ENCODE measurements around the gene ARHGAP26. TPM values are rescaled to one million over a fixed set of nuclear protein-coding genes. Genes with fewer than 3 reads are reported as not detected.

The ARHGAP26 gene
- total RNA-seq, 3 donors from 2014 or later, result 9.1 to 11.7 (median 9.7) TPM

DNA sequence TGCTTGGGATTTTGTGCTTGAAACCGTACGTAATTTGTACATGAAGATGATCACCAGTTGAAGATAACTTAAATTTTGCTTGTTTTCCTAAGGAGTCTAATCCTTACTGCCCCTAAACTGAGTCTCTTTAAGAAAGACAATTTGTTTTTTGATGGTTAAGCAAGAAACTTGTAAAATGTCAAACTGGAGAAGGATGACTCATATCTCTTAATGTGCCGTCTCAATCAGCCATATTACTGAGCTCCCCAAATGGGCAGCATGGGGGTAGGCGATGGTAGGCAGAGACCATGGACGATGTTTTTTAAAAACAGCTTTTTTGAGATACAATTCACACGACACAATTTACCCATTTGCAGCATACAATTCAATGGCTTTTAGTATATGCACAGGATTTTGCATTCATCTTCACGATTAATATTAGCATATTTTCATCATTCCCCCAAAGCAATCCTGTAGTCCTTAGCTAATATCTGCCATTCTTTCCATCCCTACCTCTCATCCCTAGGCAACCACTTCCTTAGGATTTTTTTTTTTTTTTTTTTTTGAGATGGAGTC lies 14.3 kb downstream of the ARHGAP26 start:
- peaks cover 6% of the 10 kb centered on the region for H3K36me3 Mint-ChIP-seq (ENCODE audit: insufficient read depth)
- no peaks in the 10 kb centered on the region for H3K27me3 Mint-ChIP-seq (ENCODE audit: low read depth)
- H3K9me3 Mint-ChIP-seq, result no peaks in the 10 kb centered on the region
- no peak for ATAC-seq
- no peak for DNase-seq
- H3K4me1 Mint-ChIP-seq (ENCODE audit: low read depth), result peaks cover 62% of the 10 kb centered on the region
- H3K4me3 Mint-ChIP-seq, result peak overlapping the region; percentile 63

DNA sequence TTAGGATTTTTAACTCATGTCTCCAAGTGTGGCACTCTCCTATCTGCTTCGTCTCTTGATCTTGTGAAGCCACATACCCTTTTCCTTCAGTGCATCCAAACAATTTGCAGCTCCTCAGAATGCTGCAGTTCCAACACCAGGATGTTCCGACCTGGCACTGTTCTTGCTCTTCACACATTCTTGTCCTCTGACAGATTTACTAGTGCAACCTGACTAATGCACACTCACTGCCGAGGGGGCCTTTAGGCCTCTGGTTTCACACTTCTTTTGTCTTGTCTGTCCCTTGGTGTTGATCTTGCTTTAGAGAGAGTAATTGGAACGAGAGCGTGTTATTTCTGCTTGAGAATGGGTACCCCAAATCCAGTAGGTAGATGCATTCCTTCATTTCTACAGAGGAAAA lies 15.0 kb downstream of the ARHGAP26 start:
- no peaks in the 10 kb centered on the region for H3K27me3 Mint-ChIP-seq (ENCODE audit: low read depth)
- H3K4me1 Mint-ChIP-seq (ENCODE audit: low read depth), result peaks cover 58% of the 10 kb centered on the region
- H3K36me3 Mint-ChIP-seq (ENCODE audit: insufficient read depth), result peaks cover 6% of the 10 kb centered on the region
- no peak overlapping the region for H3K4me3 Mint-ChIP-seq
- no peaks in the 10 kb centered on the region for H3K9me3 Mint-ChIP-seq
- ATAC-seq (no peak), DNase-seq (no peak)

DNA sequence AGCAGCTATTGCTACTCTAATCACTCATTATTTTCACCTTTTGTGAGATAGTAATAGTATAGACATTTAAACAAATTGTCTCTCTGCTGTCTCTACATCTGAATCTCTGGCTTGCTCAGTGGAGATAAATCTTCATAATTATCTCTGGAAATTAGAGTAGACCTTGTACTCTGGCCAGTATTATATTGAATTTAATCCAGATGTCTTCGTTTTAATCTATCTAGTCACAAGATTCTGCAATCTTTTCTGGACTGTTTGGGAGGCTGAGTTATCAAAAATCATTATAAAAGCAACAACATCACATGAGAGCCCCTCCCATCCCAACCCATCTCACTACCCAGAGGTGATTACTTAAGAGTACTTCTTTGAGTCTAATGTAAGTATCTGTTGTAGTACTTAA lies 19.0 kb downstream of the ARHGAP26 start:
- DNase-seq (no peak), ATAC-seq (no peak)
- Mint-ChIP-seq H3K4me3 (no peak overlapping the region), H3K27me3 (ENCODE audit: low read depth) (no peaks in the 10 kb centered on the region), H3K36me3 (ENCODE audit: insufficient read depth) (peaks cover 9% of the 10 kb centered on the region), H3K4me1 (ENCODE audit: low read depth) (peaks cover 34% of the 10 kb centered on the region), H3K9me3 (no peaks in the 10 kb centered on the region)

DNA sequence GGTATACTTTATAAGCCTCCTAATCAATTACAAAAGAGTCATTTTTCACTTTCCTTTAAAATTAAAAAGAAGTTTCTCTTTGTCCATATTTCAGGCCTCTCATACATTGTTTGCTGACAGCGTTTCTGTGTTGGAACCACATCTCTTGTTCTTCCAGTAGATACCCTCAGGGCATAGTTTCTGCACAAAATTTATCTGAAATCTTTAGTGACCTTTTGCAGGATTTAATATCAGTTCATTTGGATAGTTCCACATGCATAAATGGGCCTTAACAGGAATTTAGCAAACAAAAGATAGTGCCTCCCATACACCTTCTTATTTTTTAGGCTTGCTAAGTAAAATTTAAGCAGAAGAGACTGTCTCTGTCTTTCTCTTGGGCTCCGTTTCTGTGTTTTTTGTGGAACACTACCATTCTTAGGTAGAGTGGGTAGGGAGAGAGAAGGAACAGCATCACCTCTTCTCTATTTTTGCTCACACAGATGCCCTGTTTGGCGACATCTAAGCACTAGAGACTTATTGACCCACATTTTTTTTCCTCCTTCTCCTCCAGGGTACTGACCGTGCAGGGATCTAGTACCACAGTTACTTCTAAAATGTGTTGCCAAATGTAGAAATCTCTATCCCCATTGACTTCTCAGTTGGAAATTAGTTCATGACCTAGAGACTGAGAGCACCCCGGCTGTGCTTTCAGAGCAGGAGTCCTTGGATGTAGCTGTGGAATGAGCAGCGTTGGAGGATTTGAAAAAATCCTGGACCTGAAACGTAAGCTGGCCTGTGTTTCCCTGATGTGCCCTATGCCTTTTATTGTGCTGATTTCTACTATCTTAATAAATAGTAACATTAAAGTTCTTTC lies 22.1 kb downstream of the ARHGAP26 start:
- no peaks in the 10 kb centered on the region for H3K9me3 Mint-ChIP-seq
- H3K36me3 Mint-ChIP-seq (ENCODE audit: insufficient read depth), result peaks cover 4% of the 10 kb centered on the region
- DNase-seq, result no peak
- H3K4me3 Mint-ChIP-seq, result no peak overlapping the region
- no peak for ATAC-seq
- no peaks in the 10 kb centered on the region for H3K27me3 Mint-ChIP-seq (ENCODE audit: low read depth)
- H3K4me1 Mint-ChIP-seq (ENCODE audit: low read depth), result peaks cover 34% of the 10 kb centered on the region

DNA sequence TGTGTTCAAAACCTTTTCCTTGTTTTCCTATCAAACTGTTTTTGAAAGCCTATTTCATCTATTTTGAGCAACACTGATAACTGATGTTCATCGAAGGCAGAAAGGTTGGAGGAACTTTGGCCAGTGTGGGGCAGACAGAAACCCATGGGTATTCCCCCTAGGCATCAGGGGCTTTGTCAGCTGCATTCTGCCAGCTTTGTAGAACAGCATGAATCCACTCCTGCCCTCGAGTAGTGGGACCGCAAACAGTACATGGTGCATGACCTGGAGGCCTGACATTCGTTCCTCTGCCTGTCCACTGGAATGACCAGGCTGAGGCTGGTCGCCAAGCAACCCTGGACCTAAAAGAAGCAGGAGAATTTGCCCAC lies 22.7 kb downstream of the ARHGAP26 start:
- Mint-ChIP-seq H3K4me3 (no peak overlapping the region), H3K9me3 (no peaks in the 10 kb centered on the region), H3K27me3 (ENCODE audit: low read depth) (no peaks in the 10 kb centered on the region), H3K4me1 (ENCODE audit: low read depth) (peaks cover 39% of the 10 kb centered on the region), H3K36me3 (ENCODE audit: insufficient read depth) (peaks cover 3% of the 10 kb centered on the region)
- DNase-seq, result no peak
- ATAC-seq, result no peak

DNA sequence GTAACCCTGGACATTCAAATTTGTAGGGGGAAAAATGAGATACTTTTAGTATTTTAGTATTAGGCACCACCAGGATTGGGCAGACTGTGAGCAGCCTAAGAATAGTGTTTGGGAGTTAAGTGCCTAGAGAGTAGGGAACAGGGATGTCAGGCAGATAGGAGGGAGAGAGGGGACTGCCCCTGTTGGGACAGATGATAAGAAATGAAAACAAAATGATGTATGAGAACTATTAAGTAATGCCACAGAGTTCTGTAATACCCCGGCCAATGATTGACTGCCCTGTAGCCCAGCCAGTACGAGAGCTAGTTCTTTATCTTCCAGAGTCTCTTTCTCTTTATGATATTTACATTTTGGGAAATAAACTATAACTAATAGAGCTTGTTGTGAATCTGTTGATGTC lies 24.4 kb downstream of the ARHGAP26 start:
- Mint-ChIP-seq H3K36me3 (ENCODE audit: insufficient read depth) (peaks cover 3% of the 10 kb centered on the region), H3K9me3 (no peaks in the 10 kb centered on the region), H3K4me1 (ENCODE audit: low read depth) (peaks cover 50% of the 10 kb centered on the region), H3K27me3 (ENCODE audit: low read depth) (no peaks in the 10 kb centered on the region), H3K4me3 (no peak overlapping the region)
- DNase-seq (no peak), ATAC-seq (no peak)

DNA sequence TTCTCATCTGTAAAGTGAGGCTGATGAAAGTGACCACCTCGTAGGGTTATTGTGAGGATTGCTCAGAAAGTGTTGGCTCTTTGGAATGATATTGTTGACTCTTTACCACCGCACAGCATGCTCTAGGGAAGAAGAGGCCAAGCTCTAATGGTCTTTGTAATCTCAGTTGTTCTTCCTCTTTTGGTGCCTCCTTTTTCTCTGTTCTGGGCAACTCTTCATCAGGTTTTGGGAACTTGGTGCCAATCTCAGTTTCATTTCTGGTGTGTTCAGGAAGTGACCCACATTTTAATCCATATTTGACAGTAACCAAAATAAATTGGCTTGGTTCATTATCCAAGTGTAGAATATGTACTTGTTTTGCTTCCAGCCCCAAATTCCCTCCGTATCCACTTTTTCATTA lies 25.1 kb downstream of the ARHGAP26 start:
- Mint-ChIP-seq H3K36me3 (ENCODE audit: insufficient read depth) (peaks cover 3% of the 10 kb centered on the region), H3K4me3 (no peak overlapping the region)

DNA sequence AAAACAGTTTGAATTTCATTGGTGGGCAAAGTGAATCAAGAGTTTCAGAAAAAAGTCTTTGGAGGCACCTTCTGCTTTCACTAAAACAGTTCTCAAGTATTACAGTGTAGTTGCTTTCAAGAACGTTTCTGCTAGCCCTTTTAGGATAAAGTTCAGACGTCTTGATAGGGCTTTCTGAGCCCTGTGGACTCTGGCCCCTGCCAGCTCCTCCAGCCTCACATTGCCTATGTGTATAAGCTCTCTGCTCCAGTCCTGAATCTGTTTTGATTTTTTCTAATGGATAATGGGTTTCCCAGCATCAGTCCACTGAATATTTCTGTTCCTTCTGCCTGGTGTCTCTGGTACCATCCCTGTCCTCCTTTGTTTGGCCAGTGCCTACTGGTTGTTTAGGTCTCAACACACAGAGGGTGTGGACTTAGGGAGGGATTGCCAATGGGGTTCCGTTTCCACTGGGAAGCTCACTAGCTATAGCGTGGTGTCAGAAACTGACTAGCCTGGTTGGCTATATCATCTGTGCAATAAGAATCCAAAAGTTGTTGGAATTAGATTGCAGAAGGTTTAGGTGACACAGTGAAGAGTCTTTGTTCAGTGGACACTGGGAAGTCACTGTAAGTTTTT lies 26.4 kb downstream of the ARHGAP26 start:
- DNase-seq (no peak), ATAC-seq (no peak)
- Mint-ChIP-seq H3K27me3 (ENCODE audit: low read depth) (no peaks in the 10 kb centered on the region), H3K36me3 (ENCODE audit: insufficient read depth) (no peaks in the 10 kb centered on the region), H3K4me3 (no peak overlapping the region), H3K4me1 (ENCODE audit: low read depth) (peaks cover 66% of the 10 kb centered on the region), H3K9me3 (no peaks in the 10 kb centered on the region)

More for the DNA sequence above, 25.1 kb downstream of the ARHGAP26 start:
- ATAC-seq, result no peak
- Mint-ChIP-seq H3K4me1 (ENCODE audit: low read depth) (peaks cover 57% of the 10 kb centered on the region), H3K27me3 (ENCODE audit: low read depth) (no peaks in the 10 kb centered on the region), H3K9me3 (no peaks in the 10 kb centered on the region)
- no peak for DNase-seq

DNA sequence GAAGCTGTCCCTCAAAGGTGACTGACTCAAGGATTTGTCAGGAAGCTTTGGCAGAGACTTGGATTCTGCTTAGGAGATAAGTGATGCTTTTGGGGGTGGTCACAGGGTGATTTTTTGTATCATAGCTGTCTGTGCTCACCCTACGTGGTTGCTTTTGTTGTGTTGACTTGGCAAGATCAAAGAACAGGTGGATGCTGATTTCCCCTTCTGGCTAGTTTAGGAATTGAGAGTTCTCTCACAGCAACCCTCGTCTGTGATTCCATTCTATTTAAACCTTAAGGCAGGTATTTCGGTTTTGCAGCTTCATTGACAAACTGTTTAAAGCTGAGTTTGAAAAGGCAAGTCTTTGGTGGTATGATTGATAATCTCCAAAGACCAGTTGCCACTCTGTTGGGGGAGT lies 27.2 kb downstream of the ARHGAP26 start:
- DNase-seq, result no peak
- H3K27me3 Mint-ChIP-seq (ENCODE audit: low read depth), result no peaks in the 10 kb centered on the region
- peaks cover 74% of the 10 kb centered on the region for H3K4me1 Mint-ChIP-seq (ENCODE audit: low read depth)
- no peaks in the 10 kb centered on the region for H3K9me3 Mint-ChIP-seq
- no peak overlapping the region for H3K4me3 Mint-ChIP-seq
- ATAC-seq, result no peak
- H3K36me3 Mint-ChIP-seq (ENCODE audit: insufficient read depth), result no peaks in the 10 kb centered on the region

DNA sequence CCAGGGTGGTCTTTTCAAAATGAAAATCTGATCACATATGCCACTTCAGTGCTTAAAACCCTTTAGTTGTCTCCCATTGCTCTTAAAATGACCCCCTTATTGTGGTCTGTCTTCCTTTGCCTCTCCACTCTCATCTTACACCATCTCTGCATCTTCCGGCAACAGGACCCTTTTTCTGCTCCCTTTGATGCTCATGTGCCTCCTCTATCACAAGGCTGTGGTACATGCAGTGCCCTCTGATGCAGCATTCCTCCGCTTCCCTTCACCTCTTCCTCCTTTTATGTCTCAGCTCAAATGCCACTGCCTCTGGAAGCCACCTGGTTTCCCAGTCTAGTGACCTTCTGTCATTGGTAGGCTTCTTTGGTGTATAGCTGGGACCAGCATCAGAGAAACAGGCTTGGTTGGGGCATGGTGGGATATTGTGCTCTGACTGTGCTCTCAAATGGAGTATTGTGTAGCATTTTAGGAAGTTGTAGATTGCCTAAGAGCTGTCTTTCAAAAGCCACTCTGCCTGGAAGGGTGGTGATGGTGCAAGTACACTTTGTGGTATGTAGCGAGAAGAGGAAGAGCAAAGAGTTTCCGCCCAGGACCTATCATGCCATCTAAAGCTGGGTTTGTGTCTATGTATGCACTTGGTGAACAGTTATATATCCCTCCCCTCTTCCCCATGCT lies 28.1 kb downstream of the ARHGAP26 start:
- no peak for ATAC-seq
- Mint-ChIP-seq H3K36me3 (ENCODE audit: insufficient read depth) (no peaks in the 10 kb centered on the region), H3K4me1 (ENCODE audit: low read depth) (peaks cover 75% of the 10 kb centered on the region), H3K4me3 (peak overlapping the region; percentile 16), H3K9me3 (no peaks in the 10 kb centered on the region), H3K27me3 (ENCODE audit: low read depth) (no peaks in the 10 kb centered on the region)
- no peak for DNase-seq

DNA sequence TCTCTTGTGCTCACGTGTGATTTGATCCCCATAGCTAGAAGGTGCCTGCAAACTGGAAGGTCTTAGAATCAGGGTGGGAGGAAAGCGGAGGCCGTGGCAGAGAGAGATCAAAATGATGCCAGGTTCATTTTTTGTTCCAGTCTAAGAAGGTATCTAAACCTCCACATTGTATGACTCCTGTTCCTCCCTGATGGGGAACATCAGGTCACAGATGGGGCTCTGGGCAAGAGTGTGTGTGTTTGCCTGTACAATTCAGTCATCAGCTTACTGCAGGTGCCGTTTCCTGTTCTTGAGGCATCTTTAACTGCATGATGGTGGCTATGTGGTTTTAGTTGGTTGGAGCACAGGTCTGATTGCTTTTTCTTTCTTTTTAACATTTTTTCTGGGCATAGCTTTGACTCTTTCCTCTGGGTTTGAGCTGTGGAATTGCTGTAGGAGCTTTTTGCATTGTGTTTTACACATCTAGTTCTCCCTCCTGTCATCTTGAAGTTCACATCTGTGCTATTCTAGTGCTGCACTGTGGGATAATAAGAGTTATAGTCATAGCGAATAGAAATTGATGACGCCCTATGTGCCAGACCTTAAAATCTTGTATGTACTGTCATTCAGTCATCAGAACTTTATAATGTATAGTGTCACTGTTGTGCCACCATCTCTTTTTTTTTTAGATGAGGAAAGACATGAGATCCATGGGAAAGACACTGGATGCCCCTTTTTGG lies 30.8 kb downstream of the ARHGAP26 start:
- Mint-ChIP-seq H3K36me3 (ENCODE audit: insufficient read depth) (peaks cover 2% of the 10 kb centered on the region), H3K9me3 (no peaks in the 10 kb centered on the region), H3K4me1 (ENCODE audit: low read depth) (peaks cover 62% of the 10 kb centered on the region), H3K4me3 (peak overlapping the region; percentile 69), H3K27me3 (ENCODE audit: low read depth) (no peaks in the 10 kb centered on the region)
- ATAC-seq, result peak; percentile 78 to 82
- peak; percentile 29 for DNase-seq

DNA sequence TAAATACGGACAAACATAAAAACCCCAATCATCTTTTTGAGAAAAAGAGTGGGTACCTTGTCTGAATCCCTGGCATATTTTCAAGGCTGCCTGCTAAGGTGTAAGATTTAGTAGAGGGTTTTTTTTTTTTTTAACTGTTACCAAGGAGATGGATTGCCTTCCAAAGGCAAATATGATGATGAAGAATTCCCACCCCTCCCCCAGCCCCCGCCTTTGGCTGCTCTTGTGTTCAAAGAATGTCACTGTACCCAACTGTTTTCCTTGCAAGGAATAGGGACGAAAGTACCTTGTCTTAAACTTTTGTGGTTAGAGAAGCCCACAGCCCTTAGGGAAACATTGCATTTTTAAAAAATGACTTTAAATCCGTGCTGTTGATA lies 31.3 kb downstream of the ARHGAP26 start:
- no peaks in the 10 kb centered on the region for H3K9me3 Mint-ChIP-seq
- H3K4me3 Mint-ChIP-seq, result peak overlapping the region; percentile 69
- peaks cover 58% of the 10 kb centered on the region for H3K4me1 Mint-ChIP-seq (ENCODE audit: low read depth)
- DNase-seq (no peak), ATAC-seq (no peak)
- no peaks in the 10 kb centered on the region for H3K27me3 Mint-ChIP-seq (ENCODE audit: low read depth)
- peaks cover 2% of the 10 kb centered on the region for H3K36me3 Mint-ChIP-seq (ENCODE audit: insufficient read depth)

DNA sequence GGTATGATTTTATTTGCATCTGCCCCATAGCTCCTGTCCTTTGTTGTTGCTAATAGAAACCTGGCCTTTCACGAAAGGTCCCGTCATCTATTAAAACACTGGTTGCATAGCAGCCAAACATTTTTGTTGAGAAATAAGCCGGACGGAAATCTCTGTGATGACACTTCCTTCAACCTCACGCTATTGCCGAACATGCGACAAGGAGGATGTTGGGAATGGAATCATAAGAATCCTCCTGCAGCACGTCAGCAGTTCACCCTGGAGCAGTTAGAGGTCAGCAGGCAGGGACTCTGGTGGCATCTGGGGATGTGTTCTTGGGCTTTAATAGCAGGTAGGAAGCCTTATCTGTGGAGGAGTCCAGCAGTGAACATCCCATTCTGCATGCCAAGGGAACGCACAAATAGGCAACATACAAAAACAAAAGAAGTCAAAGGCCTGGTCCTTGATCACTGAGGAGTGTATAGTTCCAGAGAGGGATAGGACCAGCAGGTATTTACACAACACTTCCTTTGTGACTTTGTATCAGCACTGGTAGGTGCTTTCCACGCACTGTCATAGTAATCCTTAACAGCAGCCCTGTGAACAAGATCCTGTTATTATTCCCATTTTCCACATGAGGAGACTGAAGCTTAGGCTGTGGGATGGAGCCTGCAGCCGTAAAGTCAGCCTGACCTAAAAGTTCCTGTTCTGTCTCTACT lies 33.4 kb downstream of the ARHGAP26 start:
- Mint-ChIP-seq H3K4me3 (no peak overlapping the region), H3K36me3 (ENCODE audit: insufficient read depth) (peaks cover 2% of the 10 kb centered on the region), H3K4me1 (ENCODE audit: low read depth) (peaks cover 38% of the 10 kb centered on the region), H3K9me3 (no peaks in the 10 kb centered on the region), H3K27me3 (ENCODE audit: low read depth) (no peaks in the 10 kb centered on the region)
- ATAC-seq, result no peak
- DNase-seq, result no peak
